ACC112 (cell line): ENCODE data around the gene HECTD3.
"Not testable (repeated sequence)": the region's sequence is repeated elsewhere in the genome, so short reads cannot be mapped to it uniquely, and the experiment has no call there.

Experiments
- H2AFZ ChIP-seq: fragments of 200-600 bp; sonication (generic); one replicate; pipeline ENCODE4 v1.6.0; 2017; ENCODE audit warnings: antibody characterized with exemption, low read length; ENCODE audit not compliant: unreplicated experiment
- H3K27ac ChIP-seq: fragments of 200-600 bp; sonication (generic); 2 replicates; pipeline ENCODE4 v1.5.1; 2014; ENCODE audit warnings: low read depth, mild to moderate bottlenecking, antibody characterized with exemption, low read length, moderate library complexity
- H3K27me3 ChIP-seq: fragments of 200-600 bp; sonication (generic); 2 replicates; pipeline ENCODE4 v1.6.1; 2014; ENCODE audit warnings: mild to moderate bottlenecking, antibody characterized with exemption, low read length, moderate library complexity, mixed read lengths; ENCODE audit not compliant: insufficient read depth
- H3K36me3 ChIP-seq: fragments of 200-600 bp; sonication (generic); 2 replicates; pipeline ENCODE4 v1.6.1; 2016; ENCODE audit warnings: mild to moderate bottlenecking, antibody characterized with exemption, low read length, moderate library complexity, mixed read lengths; ENCODE audit not compliant: insufficient read depth
- H3K4me1 ChIP-seq: fragments of 200-600 bp; sonication (generic); one replicate; pipeline ENCODE4 v1.6.1; 2016; ENCODE audit warnings: low read length, mixed read lengths; ENCODE audit not compliant: insufficient read depth, unreplicated experiment, control insufficient read depth
- H3K4me3 ChIP-seq: fragments of 200-600 bp; sonication (generic); 2 replicates; pipeline ENCODE4 v1.5.1; 2014; ENCODE audit warnings: mild to moderate bottlenecking, low read depth, low read length
- H3K79me2 ChIP-seq: fragments of 200-600 bp; sonication (generic); one replicate; pipeline ENCODE4 v1.6.0; 2016; ENCODE audit warnings: low read length; ENCODE audit not compliant: control insufficient read depth, unreplicated experiment, insufficient read depth

The HECTD3 gene

GRCh38 chr1:45005761-45006160 is 5.4 kb downstream of the HECTD3 start:
- Histone ChIP-seq H3K4me1 (no peaks in the 10 kb centered on the region), H3K4me3 (no peak overlapping the region), H3K36me3 (peaks cover 15% of the 10 kb centered on the region; the same call in 1 of the 2 replicates), H2AFZ (no peak overlapping the region), H3K27ac (no peak overlapping the region), H3K79me2 (peaks cover 10% of the 10 kb centered on the region), H3K27me3 (no peaks in the 10 kb centered on the region)

- Histone ChIP-seq H3K27me3 (no peaks in the 10 kb centered on the region), H3K36me3 (peaks cover 15% of the 10 kb centered on the region; the same call in 1 of the 2 replicates), H2AFZ (no peak overlapping the region), H3K27ac (no peak overlapping the region), H3K79me2 (no peaks in the 10 kb centered on the region), H3K4me3 (no peak overlapping the region), H3K4me1 (no peaks in the 10 kb centered on the region)
These were observed 6.7 kb downstream of the HECTD3 start for GRCh38 chr1:45004281-45004920.

DNA sequence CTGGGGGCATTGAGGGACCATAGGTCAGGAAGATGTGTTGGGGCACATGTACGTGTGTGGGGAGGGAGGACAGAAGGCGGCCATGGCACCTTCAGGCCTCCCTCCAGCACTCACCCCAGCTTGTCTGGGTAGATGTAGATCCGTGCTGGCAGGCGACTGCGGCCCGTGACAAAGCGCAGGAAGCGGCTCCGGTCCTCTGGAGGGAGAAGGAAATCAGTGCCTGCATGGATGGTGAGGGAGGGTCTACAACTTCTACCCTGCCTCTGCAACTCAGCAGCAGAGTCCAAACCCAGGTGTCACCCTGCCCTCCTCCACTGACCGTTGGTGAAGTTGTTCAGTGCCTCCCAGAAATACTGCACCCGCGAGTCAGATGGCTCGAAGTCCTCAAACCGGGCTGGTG is 7.4 kb downstream of the HECTD3 start:
- no peaks in the 10 kb centered on the region for H3K79me2 ChIP-seq
- no peak overlapping the region for H3K27ac ChIP-seq
- H3K4me3 ChIP-seq = no peak overlapping the region
- no peaks in the 10 kb centered on the region for H3K4me1 ChIP-seq
- no peak overlapping the region for H2AFZ ChIP-seq
- H3K36me3 ChIP-seq = peaks cover 15% of the 10 kb centered on the region; the same call in 1 of the 2 replicates
- no peaks in the 10 kb centered on the region for H3K27me3 ChIP-seq

GRCh38 chr1:45002650-45003645 is 8.2 kb downstream of the HECTD3 start:
- no peak overlapping the region for H3K27ac ChIP-seq
- H3K4me3 ChIP-seq = no peak overlapping the region
- no peak overlapping the region for H2AFZ ChIP-seq
- H3K79me2 ChIP-seq = no peaks in the 10 kb centered on the region
- H3K36me3 ChIP-seq = peaks cover 15% of the 10 kb centered on the region; the same call in 1 of the 2 replicates
- no peaks in the 10 kb centered on the region for H3K27me3 ChIP-seq
- no peaks in the 10 kb centered on the region for H3K4me1 ChIP-seq

DNA sequence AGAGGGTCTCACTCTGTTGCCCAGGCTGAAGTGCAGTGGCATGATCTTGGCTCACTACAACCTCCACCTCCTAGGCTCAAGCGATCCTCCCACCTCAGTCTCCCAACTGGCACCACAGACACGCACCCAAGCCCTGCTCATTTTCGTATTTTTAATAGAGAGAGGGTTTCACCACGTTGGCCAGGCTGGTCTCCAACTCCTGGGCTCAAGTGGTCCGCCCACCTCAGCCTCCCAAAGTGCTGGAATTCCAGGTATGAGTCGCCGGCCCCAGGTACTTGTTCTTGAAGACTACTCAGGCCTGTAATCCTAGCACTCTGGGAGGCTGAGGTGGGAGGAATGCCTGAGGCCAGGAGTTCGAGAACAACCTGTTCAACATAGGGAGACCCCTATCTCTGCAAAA is 9.5 kb downstream of the HECTD3 start:
- not testable (repeated sequence) for H3K79me2 ChIP-seq, H3K27ac ChIP-seq, H3K4me1 ChIP-seq, H2AFZ ChIP-seq, H3K27me3 ChIP-seq, H3K4me3 ChIP-seq
- H3K36me3 ChIP-seq = peaks cover 15% of the 10 kb centered on the region; the same call in 1 of the 2 replicates

- no peak overlapping the region for H3K4me3 ChIP-seq
- H3K27me3 ChIP-seq = no peaks in the 10 kb centered on the region
- no peaks in the 10 kb centered on the region for H3K4me1 ChIP-seq
- no peak overlapping the region for H3K27ac ChIP-seq
- peaks cover 15% of the 10 kb centered on the region; the same call in 1 of the 2 replicates for H3K36me3 ChIP-seq
- no peaks in the 10 kb centered on the region for H3K79me2 ChIP-seq
- no peak overlapping the region for H2AFZ ChIP-seq
These were observed 10.1 kb downstream of the HECTD3 start for GRCh38 chr1:45001011-45001481.

DNA sequence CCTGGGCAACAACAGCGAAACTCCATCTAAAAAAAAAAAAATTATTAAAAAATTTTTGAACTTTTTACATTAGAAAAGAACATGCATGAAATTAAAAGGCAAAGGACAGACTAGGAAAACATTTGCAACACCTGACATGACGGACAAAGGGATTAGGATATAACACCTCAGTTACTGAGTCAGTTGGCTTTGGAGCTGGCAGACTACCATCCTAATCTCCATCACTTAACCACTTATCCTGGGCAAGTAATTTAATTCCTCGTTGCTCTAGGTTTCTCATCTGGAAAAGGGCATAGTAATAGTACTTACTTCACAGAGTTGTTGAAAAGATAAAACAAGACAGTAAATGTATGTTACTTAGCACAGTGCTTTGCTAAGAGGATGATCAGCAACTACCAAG is 11.9 kb downstream of the HECTD3 start:
- Histone ChIP-seq H3K27me3 (no peaks in the 10 kb centered on the region), H3K4me3 (no peak overlapping the region), H3K79me2 (no peaks in the 10 kb centered on the region), H3K36me3 (peaks cover 15% of the 10 kb centered on the region; the same call in 1 of the 2 replicates), H2AFZ (no peak overlapping the region), H3K27ac (no peak overlapping the region), H3K4me1 (no peaks in the 10 kb centered on the region)

DNA sequence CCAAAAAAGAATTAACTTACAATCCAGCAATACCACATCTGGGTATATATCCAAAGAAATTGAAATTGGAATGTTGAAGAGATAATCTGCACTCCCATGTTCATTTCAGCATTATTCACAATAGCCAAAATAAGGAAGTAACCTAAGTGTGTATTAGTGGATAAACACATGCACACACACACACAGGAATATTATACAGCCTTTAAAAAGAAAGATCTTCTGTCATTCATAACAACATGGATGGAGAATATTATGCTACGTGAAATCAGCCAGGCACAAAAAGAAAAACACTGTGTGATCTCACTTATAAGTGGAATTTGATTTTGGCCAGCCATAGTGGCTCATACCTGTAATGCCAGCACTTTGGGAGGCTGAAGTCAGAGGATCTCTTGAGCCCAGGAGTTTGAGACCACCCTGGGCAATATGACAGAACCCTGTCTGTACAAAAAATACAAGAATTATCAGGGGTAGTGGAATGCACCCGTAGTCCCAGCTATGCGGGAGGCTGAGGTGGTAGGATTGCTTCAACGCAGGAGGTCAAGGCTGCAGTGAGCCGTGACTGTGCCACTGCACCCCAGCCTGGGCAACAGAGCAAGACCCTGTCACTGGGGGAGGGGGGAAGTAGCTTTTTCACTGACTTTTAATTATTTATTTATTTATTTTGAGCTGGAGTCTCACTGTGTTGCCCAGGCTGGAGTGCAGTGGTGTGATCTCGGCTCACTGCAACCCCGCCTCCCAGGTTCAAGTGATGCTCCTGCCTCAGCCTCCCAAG is 15.5 kb downstream of the HECTD3 start:
- Histone ChIP-seq H3K36me3 (no peaks in the 10 kb centered on the region), H3K4me1 (no peaks in the 10 kb centered on the region), H3K27ac (no peak overlapping the region), H3K4me3 (no peak overlapping the region), H2AFZ (no peak overlapping the region), H3K27me3 (no peaks in the 10 kb centered on the region), H3K79me2 (no peaks in the 10 kb centered on the region)

DNA sequence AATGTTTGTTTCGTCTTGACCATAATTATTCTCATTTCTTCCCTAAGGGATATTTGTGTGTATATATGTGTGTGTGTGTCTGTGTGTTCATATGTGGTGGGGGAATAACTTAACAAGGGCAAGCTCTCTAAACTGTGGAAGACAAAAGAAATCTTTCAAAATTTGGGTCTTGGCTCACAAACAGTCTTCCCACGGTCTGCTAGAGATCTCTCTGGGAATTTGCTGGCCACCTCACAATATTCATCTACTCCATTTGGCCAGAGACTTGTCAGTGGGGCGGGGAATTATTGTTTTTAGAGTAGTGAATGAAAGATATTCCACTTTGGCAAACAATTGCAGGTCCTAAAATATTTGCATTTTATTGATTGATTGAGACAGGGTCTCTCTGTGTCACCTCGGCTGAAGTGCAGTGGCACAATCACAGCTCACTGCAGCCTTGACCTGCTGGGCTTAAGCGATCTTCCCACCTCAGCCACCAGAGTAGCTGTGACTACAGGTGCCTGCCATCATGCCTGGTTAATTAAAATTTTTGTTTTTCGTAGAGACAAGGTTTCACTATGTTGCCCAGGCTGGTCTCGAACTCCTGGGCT is 16.7 kb downstream of the HECTD3 start:
- H3K4me3 ChIP-seq = no peak overlapping the region
- no peaks in the 10 kb centered on the region for H3K27me3 ChIP-seq
- no peaks in the 10 kb centered on the region for H3K4me1 ChIP-seq
- no peak overlapping the region for H2AFZ ChIP-seq
- H3K27ac ChIP-seq = no peak overlapping the region
- no peaks in the 10 kb centered on the region for H3K79me2 ChIP-seq
- H3K36me3 ChIP-seq = no peaks in the 10 kb centered on the region
